HG02763 (cell line): ENCODE measurements around the gene SIM1.

Experiments used
- ATAC-seq: cut with Tn5 transposase; IDR thresholded peaks from one replicate; pipeline ENCODE4 v1.9.1; 2021; ENCODE audit warnings: mild to moderate bottlenecking, moderate library complexity; ENCODE audit not compliant: unreplicated experiment

SIM1 gene

GRCh38 chr6:100456908-100457235, 7.8 kb downstream of the SIM1 start:
- ATAC-seq: no peak

GRCh38 chr6:100456141-100456907, 8.4 kb downstream of the SIM1 start:
- ATAC-seq: no peak

- peak; percentile 44 for ATAC-seq
These were observed 9.2 kb downstream of the SIM1 start for GRCh38 chr6:100455230-100456124.

GRCh38 chr6:100454551-100455229, 10.0 kb downstream of the SIM1 start:
- no peak for ATAC-seq

- no peak for ATAC-seq
These were observed 10.8 kb downstream of the SIM1 start for GRCh38 chr6:100453701-100454521.

- no peak for ATAC-seq
These were observed 11.7 kb downstream of the SIM1 start for GRCh38 chr6:100452998-100453397.

- no peak for ATAC-seq
These were observed 13.1 kb downstream of the SIM1 start for GRCh38 chr6:100451577-100451976.

GRCh38 chr6:100449239-100449691, 15.5 kb downstream of the SIM1 start:
- no peak for ATAC-seq

- no peak for ATAC-seq
These were observed 16.6 kb downstream of the SIM1 start for GRCh38 chr6:100447900-100448748.

GRCh38 chr6:100447081-100447899, 17.4 kb downstream of the SIM1 start:
- ATAC-seq: no peak

- ATAC-seq: no peak
These were observed 18.3 kb downstream of the SIM1 start for GRCh38 chr6:100446115-100447080.

GRCh38 chr6:100445512-100445911, 19.2 kb downstream of the SIM1 start:
- no peak for ATAC-seq

GRCh38 chr6:100440935-100441334, 23.8 kb downstream of the SIM1 start:
- ATAC-seq: no peak

GRCh38 chr6:100435299-100435698, 29.4 kb downstream of the SIM1 start:
- no peak for ATAC-seq

- ATAC-seq: no peak
These were observed 30.8 kb downstream of the SIM1 start for GRCh38 chr6:100433726-100434435.

- ATAC-seq: no peak
These were observed 32.6 kb downstream of the SIM1 start for GRCh38 chr6:100432136-100432535.

GRCh38 chr6:100430962-100431361, 33.8 kb downstream of the SIM1 start:
- ATAC-seq: no peak
